Measurements from ENCODE around the gene NEK8. TPM values are rescaled to one million over a fixed set of nuclear protein-coding genes. Genes with fewer than 3 reads are reported as not detected.

Gene NEK8
- total and polyA plus RNA-seq, 2 of the 8 experiments (the other 6 are each of a cell fraction or from before 2014, with no cell fraction given), result 14.9 to 23.3 TPM

DNA sequence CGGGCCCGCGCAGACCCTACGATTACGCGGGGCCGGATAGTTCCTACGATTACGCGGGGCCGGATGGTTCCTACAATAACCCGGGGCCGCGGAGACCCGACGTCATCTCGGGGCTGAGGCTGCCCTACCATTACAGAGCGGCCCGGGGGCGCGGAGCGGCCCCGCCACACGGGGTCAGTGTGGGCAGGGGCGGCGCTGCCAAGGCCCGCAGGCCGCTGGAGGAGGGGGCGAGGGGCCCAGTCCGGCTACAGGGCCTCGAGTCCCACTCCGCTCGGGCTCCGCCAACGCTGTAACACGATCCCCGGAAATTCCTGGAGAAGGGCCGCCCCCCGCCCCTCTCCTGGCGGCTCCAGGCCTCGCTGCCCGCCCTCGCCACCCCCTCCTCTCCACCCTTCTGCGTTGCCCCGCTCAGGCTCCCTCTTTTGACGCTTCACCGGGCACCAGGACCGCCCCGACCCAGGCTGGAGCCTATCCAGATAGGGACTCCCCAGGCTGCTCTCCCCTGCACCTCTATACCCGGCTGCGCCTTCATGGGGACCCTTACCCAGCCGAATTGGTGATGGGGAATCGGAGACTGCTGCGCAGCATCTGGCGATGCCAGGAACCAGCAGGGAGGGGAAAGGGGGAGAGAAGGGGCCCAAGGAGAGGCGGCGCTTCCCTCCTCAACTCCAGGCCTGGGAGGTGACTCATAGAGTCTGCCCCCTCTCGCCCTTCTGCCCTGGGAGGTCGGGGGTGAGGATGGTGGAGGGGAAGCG is 10.8 kb upstream of the NEK8 start, which contains the start of gene RAB34:
Gene RAB34 (minus strand): TSS at position 291 of the 755 bp plus-strand sequence. CDS start 602 bp downstream, outside the sequence.
- no peak within 1 kb of the TSS; the same call in 1 of the 2 replicates for H2AFZ ChIP-seq (ENCODE audit: low read length)
- H4K8ac ChIP-seq (ENCODE audit: extremely low read depth, insufficient read depth, low read length), result peak within 1 kb of the TSS; percentile 90
- WGBS, 2 experiments (ENCODE audit: extremely low coverage in 1 of 2, insufficient coverage in 1 of 2, insufficient read length in 1 of 2, insufficient replicate concordance in 2 of 2, low coverage in 1 of 2, low lambda C conversion rate in 2 of 2, missing lambda C conversion rate in 1 of 2), result 2% methylated on average over 16 of the region's 60 CpGs; no CpG with 5 or more reads in 1 of the 2 experiments
- no peaks in the 10 kb centered on the region for H3K27me3 ChIP-seq (replicated peaks in 1 of 4; ENCODE audit: control insufficient read depth in 3 of 4, extremely low read depth in 1 of 4, insufficient read depth in 3 of 4, low read length in 3 of 4)
- peak; percentile 80 to 92 for DNase-seq (ENCODE audit: low read depth in 1 of 2, low spot score in 2 of 2)
- H3K36me3 ChIP-seq (ENCODE audit: control insufficient read depth in 2 of 4, insufficient read depth in 4 of 4, low read length in 3 of 4), result peaks cover 18 to 44% (median 31%) of the 10 kb centered on the region in 4 experiments
- peak within 1 kb of the TSS; percentile 77 for H3K27ac ChIP-seq (ENCODE audit: low read depth, low read length)
- peaks cover 19% of the 10 kb centered on the region for H3K23me2 ChIP-seq (ENCODE audit: low read depth, low read length)
- H3K79me2 ChIP-seq (ENCODE audit: control insufficient read depth in 1 of 2, insufficient read depth in 2 of 2, low read length in 2 of 2), result peaks cover 8 to 47% of the 10 kb centered on the region in 2 experiments
- H3K4me2 ChIP-seq (ENCODE audit: insufficient read depth in 1 of 2, low read depth in 2 of 2, low read length in 2 of 2), result peak within 1 kb of the TSS; percentile 87 to 99
- peak within 1 kb of the TSS; percentile 99 for H2BK5ac ChIP-seq (ENCODE audit: low read depth, low read length)
- FAIRE-seq, result no peak
- peaks cover 4 to 14% (median 8%) of the 10 kb centered on the region in 4 experiments for H3K4me1 ChIP-seq (replicated peaks in 1 of 4; ENCODE audit: control insufficient read depth in 3 of 4, insufficient read depth in 4 of 4, low read length in 3 of 4)
- peak within 1 kb of the TSS; percentile 95 to 100 (median 98) for H3K4me3 ChIP-seq (ENCODE audit: extremely low read depth in 1 of 4, insufficient read depth in 2 of 4, low read depth in 3 of 4, low read length in 4 of 4)
- H3K79me1 ChIP-seq (ENCODE audit: low read depth, low read length), result peaks cover 13% of the 10 kb centered on the region; the same call in 1 of the 2 replicates
- peak within 1 kb of the TSS; percentile 56 for H2BK20ac ChIP-seq (ENCODE audit: low read length)
- peak within 1 kb of the TSS; percentile 79 for H4K91ac ChIP-seq (replicated peaks; ENCODE audit: insufficient read length, low read length)
- ChIA-PET POLR2A (ENCODE audit: partially characterized antibody) (interaction anchor here (0.9 to 10.5 kb wide), 7 partner anchors 7 to 1193 kb away, joined by 3 to 258 read pairs (median 30); partner anchors contain the start of genes NEK8, RPL23A and TLCD1), CTCF (ENCODE audit: partially characterized antibody) (interaction anchor here (0.9 to 2.9 kb wide), 3 partner anchors 9 to 28 kb away, joined by 3 to 20 read pairs (median 3); partner anchors contain the start of gene TLCD1)
- peak within 1 kb of the TSS; percentile 76 for H2AK5ac ChIP-seq (ENCODE audit: low read depth, low read length)
- peaks cover 6 to 18% of the 10 kb centered on the region in 2 experiments for H4K20me1 ChIP-seq (replicated peaks in 1 of 2; ENCODE audit: control insufficient read depth in 1 of 2, insufficient read depth in 2 of 2, low read length in 2 of 2)
- peak within 1 kb of the TSS; percentile 95 for H2BK15ac ChIP-seq (ENCODE audit: low read length)
- no peaks in the 10 kb centered on the region for H3K9me3 ChIP-seq (ENCODE audit: insufficient read depth in 2 of 2, low read depth in 1 of 2, low read length in 1 of 2)
- peak within 1 kb of the TSS; percentile 76 to 92 (median 81) for H3K9ac ChIP-seq (replicated peaks in 1 of 4; ENCODE audit: extremely low read depth in 1 of 4, low read depth in 3 of 4, low read length in 3 of 4)
- H2BK12ac ChIP-seq (ENCODE audit: low read depth, low read length), result peak within 1 kb of the TSS; percentile 75
- H3K14ac ChIP-seq (ENCODE audit: insufficient read length), result no peak within 1 kb of the TSS
- H2BK120ac ChIP-seq (replicated peaks; ENCODE audit: low read depth, low read length), result peak within 1 kb of the TSS; percentile 96
- H3K4ac ChIP-seq (replicated peaks; ENCODE audit: insufficient read length, low read depth, low read length), result peak within 1 kb of the TSS; percentile 98
- no peak within 1 kb of the TSS for H3K23ac ChIP-seq (ENCODE audit: insufficient read length)
- H3K56ac ChIP-seq (replicated peaks; ENCODE audit: insufficient read length, low read depth, low read length), result peak within 1 kb of the TSS; percentile 74
- peak within 1 kb of the TSS; percentile 99 for H3K18ac ChIP-seq (ENCODE audit: extremely low read depth, low read length)
- H4K5ac ChIP-seq (ENCODE audit: insufficient read length, low read depth, low read length), result peak within 1 kb of the TSS; percentile 95
- no peak for TF ChIP-seq SIRT6 (IDR thresholded peaks at IDR 0.05; ENCODE audit: low read length)
- TF ChIP-seq, protein P1, sequence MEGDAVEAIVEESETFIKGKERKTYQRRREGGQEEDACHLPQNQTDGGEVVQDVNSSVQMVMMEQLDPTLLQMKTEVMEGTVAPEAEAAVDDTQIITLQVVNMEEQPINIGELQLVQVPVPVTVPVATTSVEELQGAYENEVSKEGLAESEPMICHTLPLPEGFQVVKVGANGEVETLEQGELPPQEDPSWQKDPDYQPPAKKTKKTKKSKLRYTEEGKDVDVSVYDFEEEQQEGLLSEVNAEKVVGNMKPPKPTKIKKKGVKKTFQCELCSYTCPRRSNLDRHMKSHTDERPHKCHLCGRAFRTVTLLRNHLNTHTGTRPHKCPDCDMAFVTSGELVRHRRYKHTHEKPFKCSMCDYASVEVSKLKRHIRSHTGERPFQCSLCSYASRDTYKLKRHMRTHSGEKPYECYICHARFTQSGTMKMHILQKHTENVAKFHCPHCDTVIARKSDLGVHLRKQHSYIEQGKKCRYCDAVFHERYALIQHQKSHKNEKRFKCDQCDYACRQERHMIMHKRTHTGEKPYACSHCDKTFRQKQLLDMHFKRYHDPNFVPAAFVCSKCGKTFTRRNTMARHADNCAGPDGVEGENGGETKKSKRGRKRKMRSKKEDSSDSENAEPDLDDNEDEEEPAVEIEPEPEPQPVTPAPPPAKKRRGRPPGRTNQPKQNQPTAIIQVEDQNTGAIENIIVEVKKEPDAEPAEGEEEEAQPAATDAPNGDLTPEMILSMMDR (IDR thresholded peaks at IDR 0.05; ENCODE audit: control extremely low read depth in 1 of 3, insufficient read depth in 1 of 3, low read depth in 1 of 3, low read length in 3 of 3), result peak; percentile 42 to 63 (median 61)
- TF ChIP-seq EP300 (IDR thresholded peaks at IDR 0.05; ENCODE audit: borderline replicate concordance in 1 of 2, low read depth in 2 of 2, low read length in 2 of 2), result peak in 1 of 2 experiments; percentile 18; a peak in 1 of 3 replicates
- TF ChIP-seq RBBP5 (IDR thresholded peaks at IDR 0.05; ENCODE audit: borderline replicate concordance, low read depth, low read length), result peak; percentile 77; the same call in 1 of the 2 replicates
- peak; percentile 53; the same call in 1 of the 2 replicates for TF ChIP-seq BACH1 (IDR thresholded peaks at IDR 0.05; ENCODE audit: low read length)
- peak; percentile 22 to 77; a peak in 2 of 4 replicates for TF ChIP-seq HDAC2 (IDR thresholded peaks at IDR 0.05; ENCODE audit: borderline replicate concordance in 1 of 2, low read depth in 2 of 2, low read length in 2 of 2)
- TF ChIP-seq JUND (IDR thresholded peaks at IDR 0.05; ENCODE audit: low read length), result peak; percentile 90
- TF ChIP-seq TEAD4 (IDR thresholded peaks at IDR 0.05; ENCODE audit: low read depth, low read length), result peak; percentile 74
